ENCODE measurements around the gene MAGI2. TPM values are rescaled to one million over a fixed set of nuclear protein-coding genes. Genes with fewer than 3 reads are reported as not detected.
"Not testable (repeated sequence)": the region's sequence is repeated elsewhere in the genome, so short reads cannot be mapped to it uniquely, and the experiment has no call there.

The MAGI2 gene
- total RNA-seq, 2 donors from 2014 or later = 17.9 to 21.0 TPM

- intact Hi-C loops (cut with DNase I); DNase-seq (ENCODE audit: low spot score): not testable (repeated sequence)
Measured at GRCh38 chr7:78289471-78289870, 1164.0 kb downstream of the MAGI2 start.

GRCh38 chr7:78284945-78285344 is 1168.5 kb downstream of the MAGI2 start:
- DNase-seq (ENCODE audit: low spot score) = no peak
- intact Hi-C loops (cut with DNase I) = no loop called here

- DNase-seq (ENCODE audit: low spot score) = no peak
- intact Hi-C loops (cut with DNase I) = no loop called here
Measured at GRCh38 chr7:78280276-78280675, 1173.2 kb downstream of the MAGI2 start.

GRCh38 chr7:78279457-78279856 is 1174.0 kb downstream of the MAGI2 start:
- intact Hi-C loops (cut with DNase I) = no loop called here
- no peak for DNase-seq (ENCODE audit: low spot score)

GRCh38 chr7:78279032-78279431 is 1174.4 kb downstream of the MAGI2 start:
- intact Hi-C loops (cut with DNase I) = no loop called here
- no peak for DNase-seq (ENCODE audit: low spot score)

- intact Hi-C loops (cut with DNase I) = loop anchor here in 1 of 2 donors (5.0 kb wide), 1 partner anchor 1380 kb away; no protein-coding TSS in a partner anchor
- DNase-seq (ENCODE audit: low spot score) = no peak
Measured at GRCh38 chr7:78267141-78267540, 1186.3 kb downstream of the MAGI2 start.

- no peak for DNase-seq (ENCODE audit: low spot score)
- intact Hi-C loops (cut with DNase I) = loop anchor here in 1 of 2 donors (5.0 kb wide), 1 partner anchor 1382 kb away; no protein-coding TSS in a partner anchor
Measured at GRCh38 chr7:78265486-78265885, 1188.0 kb downstream of the MAGI2 start.

GRCh38 chr7:78265071-78265470 is 1188.4 kb downstream of the MAGI2 start:
- intact Hi-C loops (cut with DNase I) = loop anchor here in 1 of 2 donors (5.0 kb wide), 1 partner anchor 1382 kb away; no protein-coding TSS in a partner anchor
- no peak for DNase-seq (ENCODE audit: low spot score)

GRCh38 chr7:78264105-78264504 is 1189.4 kb downstream of the MAGI2 start:
- DNase-seq (ENCODE audit: low spot score) = no peak
- intact Hi-C loops (cut with DNase I) = no loop called here

GRCh38 chr7:78261739-78262138 is 1191.7 kb downstream of the MAGI2 start:
- no peak for DNase-seq (ENCODE audit: low spot score)
- intact Hi-C loops (cut with DNase I) = no loop called here

- intact Hi-C loops (cut with DNase I) = no loop called here
- no peak for DNase-seq (ENCODE audit: low spot score)
Measured at GRCh38 chr7:78261302-78261701, 1192.2 kb downstream of the MAGI2 start.

GRCh38 chr7:78260826-78261225 is 1192.6 kb downstream of the MAGI2 start:
- intact Hi-C loops (cut with DNase I) = no loop called here
- no peak for DNase-seq (ENCODE audit: low spot score)

- DNase-seq (ENCODE audit: low spot score) = no peak
- intact Hi-C loops (cut with DNase I) = no loop called here
Measured at GRCh38 chr7:78254726-78255055, 1198.8 kb downstream of the MAGI2 start.

- DNase-seq (ENCODE audit: low spot score) = no peak
- intact Hi-C loops (cut with DNase I) = no loop called here
Measured at GRCh38 chr7:78253850-78254725, 1199.4 kb downstream of the MAGI2 start.

GRCh38 chr7:78248867-78249266 is 1204.6 kb downstream of the MAGI2 start:
- intact Hi-C loops (cut with DNase I) = no loop called here
- DNase-seq (ENCODE audit: low spot score) = no peak

- intact Hi-C loops (cut with DNase I) = no loop called here
- no peak for DNase-seq (ENCODE audit: low spot score)
Measured at GRCh38 chr7:78247910-78248689, 1205.4 kb downstream of the MAGI2 start.

GRCh38 chr7:78240179-78240578 is 1213.3 kb downstream of the MAGI2 start:
- intact Hi-C loops (cut with DNase I); DNase-seq (ENCODE audit: low spot score): not testable (repeated sequence)

- intact Hi-C loops (cut with DNase I) = no loop called here
- DNase-seq (ENCODE audit: low spot score) = no peak
Measured at GRCh38 chr7:78234634-78235033, 1218.8 kb downstream of the MAGI2 start.

- intact Hi-C loops (cut with DNase I) = no loop called here
- DNase-seq (ENCODE audit: low spot score) = no peak
Measured at GRCh38 chr7:78232806-78233205, 1220.7 kb downstream of the MAGI2 start.

GRCh38 chr7:78226059-78226719 is 1227.3 kb downstream of the MAGI2 start:
- intact Hi-C loops (cut with DNase I) = no loop called here
- DNase-seq (ENCODE audit: low spot score) = peak; percentile 80

Measured in posterior vena cava (tissue), 2 donors.